ENCODE data around the gene ADGRG2. TPM values are rescaled to one million over a fixed set of nuclear protein-coding genes. Genes with fewer than 3 reads are reported as not detected.
"Not testable (repeated sequence)": the region's sequence is repeated elsewhere in the genome, so short reads cannot be mapped to it uniquely, and the experiment has no call there.

The ADGRG2 gene
- total RNA-seq, 4 donors from 2014 or later, result 0.28 to 1.5 (median 0.53) TPM; not detected in 1

DNA sequence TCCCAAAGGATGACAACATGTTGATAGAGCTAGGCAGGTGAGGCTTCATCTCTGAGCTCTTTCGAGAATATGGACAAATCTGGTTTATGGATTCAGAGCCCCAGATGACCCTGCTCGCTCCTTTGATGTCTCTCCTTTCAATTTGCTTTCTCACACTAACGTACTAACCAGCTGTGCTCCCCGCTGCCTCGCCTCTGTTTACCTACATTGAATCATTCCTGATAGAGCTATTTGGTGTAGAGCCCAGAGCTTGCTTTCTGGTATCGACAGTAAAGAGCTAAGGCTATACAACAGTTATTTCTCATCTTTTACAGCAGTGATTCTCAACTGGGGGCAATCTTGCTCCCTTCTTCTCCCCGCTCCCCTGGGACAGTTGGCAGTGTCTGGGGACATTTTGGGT is 129.4 kb downstream of the ADGRG2 start:
- DNase-seq, result no peak
- H3K9me3 ChIP-seq, result no peaks in the 10 kb centered on the region
- H3K27me3 ChIP-seq, result no peaks in the 10 kb centered on the region
- H3K27ac ChIP-seq, result no peak overlapping the region
- H3K4me1 ChIP-seq, result no peaks in the 10 kb centered on the region
- H3K36me3 ChIP-seq, result no peaks in the 10 kb centered on the region
- no peak overlapping the region for H3K4me3 ChIP-seq
- TF ChIP-seq POLR2A (IDR thresholded peaks at IDR 0.05), result no peak
- TF ChIP-seq, protein P1, sequence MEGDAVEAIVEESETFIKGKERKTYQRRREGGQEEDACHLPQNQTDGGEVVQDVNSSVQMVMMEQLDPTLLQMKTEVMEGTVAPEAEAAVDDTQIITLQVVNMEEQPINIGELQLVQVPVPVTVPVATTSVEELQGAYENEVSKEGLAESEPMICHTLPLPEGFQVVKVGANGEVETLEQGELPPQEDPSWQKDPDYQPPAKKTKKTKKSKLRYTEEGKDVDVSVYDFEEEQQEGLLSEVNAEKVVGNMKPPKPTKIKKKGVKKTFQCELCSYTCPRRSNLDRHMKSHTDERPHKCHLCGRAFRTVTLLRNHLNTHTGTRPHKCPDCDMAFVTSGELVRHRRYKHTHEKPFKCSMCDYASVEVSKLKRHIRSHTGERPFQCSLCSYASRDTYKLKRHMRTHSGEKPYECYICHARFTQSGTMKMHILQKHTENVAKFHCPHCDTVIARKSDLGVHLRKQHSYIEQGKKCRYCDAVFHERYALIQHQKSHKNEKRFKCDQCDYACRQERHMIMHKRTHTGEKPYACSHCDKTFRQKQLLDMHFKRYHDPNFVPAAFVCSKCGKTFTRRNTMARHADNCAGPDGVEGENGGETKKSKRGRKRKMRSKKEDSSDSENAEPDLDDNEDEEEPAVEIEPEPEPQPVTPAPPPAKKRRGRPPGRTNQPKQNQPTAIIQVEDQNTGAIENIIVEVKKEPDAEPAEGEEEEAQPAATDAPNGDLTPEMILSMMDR (IDR thresholded peaks at IDR 0.05), result no peak

GRCh38 chrX:18985186-18985435 is 137.2 kb downstream of the ADGRG2 start:
- TF ChIP-seq POLR2A (IDR thresholded peaks at IDR 0.05), result no peak
- TF ChIP-seq, protein P1 (IDR thresholded peaks at IDR 0.05), result no peak
- no peaks in the 10 kb centered on the region for H3K9me3 ChIP-seq

DNA sequence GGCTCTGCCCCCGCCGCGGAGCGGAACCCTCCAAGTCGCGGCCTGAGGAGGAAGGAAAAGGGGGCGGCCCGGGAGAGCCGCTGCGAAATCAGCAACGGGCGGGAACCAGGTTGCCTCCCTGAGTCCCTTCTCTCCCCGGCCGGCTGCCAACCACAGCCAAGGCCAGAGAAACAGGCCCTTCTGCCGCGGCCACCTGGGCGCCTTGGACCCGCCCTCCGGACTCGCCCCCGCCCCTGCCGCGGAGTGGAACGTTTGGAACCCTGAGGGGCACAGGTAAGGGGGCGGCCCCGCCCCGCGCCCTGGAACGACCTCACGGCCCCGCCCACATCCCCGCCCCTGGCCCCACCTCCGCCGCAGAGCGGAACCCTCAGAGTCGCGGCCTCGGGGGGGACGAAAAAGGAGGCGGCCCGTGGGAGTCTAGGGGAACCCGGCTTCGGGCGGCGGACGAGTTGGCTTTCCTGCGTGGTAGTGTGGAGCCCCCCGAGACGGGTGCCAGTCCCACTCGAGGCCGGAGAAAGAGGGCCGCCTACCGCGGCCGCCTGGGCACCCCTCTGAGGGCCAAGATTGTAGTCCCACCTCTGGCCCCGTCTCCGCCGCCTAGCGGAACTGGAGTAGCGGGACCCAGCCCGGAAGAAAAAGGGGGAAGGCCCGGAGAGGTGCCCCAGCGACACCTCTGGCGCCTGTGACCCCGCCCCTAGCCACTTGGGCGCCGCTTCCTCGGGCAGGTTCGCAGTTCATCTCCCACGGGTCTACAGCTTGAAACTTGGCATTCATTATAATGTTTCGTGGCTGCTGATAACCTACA is 137.7 kb downstream of the ADGRG2 start:
- peak; percentile 18 to 30 for TF ChIP-seq POLR2A (IDR thresholded peaks at IDR 0.05)
- TF ChIP-seq, protein P1 (IDR thresholded peaks at IDR 0.05), result peak; percentile 25 to 70 (median 50)
- Histone ChIP-seq H3K27me3 (no peaks in the 10 kb centered on the region), H3K4me3 (peak overlapping the region; percentile 63 to 76 (median 74)), H3K27ac (peak overlapping the region; percentile 88 to 94 (median 92)), H3K4me1 (no peaks in the 10 kb centered on the region), H3K9me3 (no peaks in the 10 kb centered on the region), H3K36me3 (no peaks in the 10 kb centered on the region)
- DNase-seq, result peak; percentile 84 to 94 (median 89)

More at GRCh38 chrX:18985186-18985435, 137.2 kb downstream of the ADGRG2 start:
- no peaks in the 10 kb centered on the region for H3K36me3 ChIP-seq
- no peaks in the 10 kb centered on the region for H3K27me3 ChIP-seq
- DNase-seq, result no peak
- peak overlapping the region; percentile 63 to 76 (median 74) for H3K4me3 ChIP-seq
- H3K4me1 ChIP-seq, result no peaks in the 10 kb centered on the region
- H3K27ac ChIP-seq, result peak overlapping the region; percentile 88 to 94 (median 92)

GRCh38 chrX:18983666-18984380 is 138.4 kb downstream of the ADGRG2 start, which contains the start of gene PHKA2:
TSS of gene PHKA2 (minus strand) at chrX:18984114. CDS start at chrX:18983932, 182 bp downstream.
- DNase-seq, result peak; percentile 47 to 78 (median 76)
- no peaks in the 10 kb centered on the region for H3K36me3 ChIP-seq
- no peaks in the 10 kb centered on the region for H3K9me3 ChIP-seq
- peak within 1 kb of the TSS; percentile 63 to 76 (median 74) for H3K4me3 ChIP-seq
- no peaks in the 10 kb centered on the region for H3K27me3 ChIP-seq
- H3K27ac ChIP-seq, result peak within 1 kb of the TSS; percentile 88 to 94 (median 92)
- peak in 1 of 2 donors; percentile 53 for TF ChIP-seq POLR2A (IDR thresholded peaks at IDR 0.05)
- TF ChIP-seq, protein P1 (IDR thresholded peaks at IDR 0.05), result no peak
- H3K4me1 ChIP-seq, result no peaks in the 10 kb centered on the region

DNA sequence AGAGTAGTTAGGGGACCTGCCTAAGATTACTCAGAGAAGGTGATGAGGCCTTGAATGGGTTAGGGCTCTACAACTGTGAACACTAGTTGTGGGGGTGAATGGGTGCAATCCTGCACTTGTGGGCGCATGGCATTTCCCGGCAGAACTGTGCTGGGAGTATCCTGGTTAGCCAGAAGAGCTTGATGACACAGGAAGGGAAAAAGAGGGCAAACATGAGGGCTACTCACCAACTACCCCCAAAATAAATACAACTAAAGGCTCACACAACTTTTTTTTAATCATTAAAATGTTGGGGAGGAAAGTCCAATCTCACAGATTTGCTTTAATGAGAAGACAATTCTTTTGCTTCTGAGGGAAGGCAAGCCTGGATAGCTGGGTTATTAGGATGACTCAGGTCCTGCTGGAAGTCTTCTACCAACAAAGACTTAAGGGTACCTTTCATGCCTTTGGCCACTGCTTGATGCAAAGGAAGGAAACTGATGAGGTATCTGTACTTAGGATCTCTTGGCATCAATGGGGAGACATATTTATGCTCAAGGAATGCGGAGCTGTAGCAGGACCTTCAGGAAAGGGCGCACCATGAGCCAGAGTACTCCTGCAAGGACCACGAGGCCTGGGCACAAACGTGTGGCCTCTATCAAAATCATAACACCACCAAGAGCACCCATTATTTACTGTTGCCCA is 141.0 kb downstream of the ADGRG2 start:
- no peak overlapping the region for H3K27ac ChIP-seq
- no peaks in the 10 kb centered on the region for H3K9me3 ChIP-seq
- H3K4me3 ChIP-seq, result no peak overlapping the region
- no peaks in the 10 kb centered on the region for H3K4me1 ChIP-seq
- H3K36me3 ChIP-seq, result no peaks in the 10 kb centered on the region
- DNase-seq, result no peak
- no peaks in the 10 kb centered on the region for H3K27me3 ChIP-seq
- TF ChIP-seq POLR2A (IDR thresholded peaks at IDR 0.05), result no peak
- TF ChIP-seq, protein P1 (IDR thresholded peaks at IDR 0.05), result no peak

DNA sequence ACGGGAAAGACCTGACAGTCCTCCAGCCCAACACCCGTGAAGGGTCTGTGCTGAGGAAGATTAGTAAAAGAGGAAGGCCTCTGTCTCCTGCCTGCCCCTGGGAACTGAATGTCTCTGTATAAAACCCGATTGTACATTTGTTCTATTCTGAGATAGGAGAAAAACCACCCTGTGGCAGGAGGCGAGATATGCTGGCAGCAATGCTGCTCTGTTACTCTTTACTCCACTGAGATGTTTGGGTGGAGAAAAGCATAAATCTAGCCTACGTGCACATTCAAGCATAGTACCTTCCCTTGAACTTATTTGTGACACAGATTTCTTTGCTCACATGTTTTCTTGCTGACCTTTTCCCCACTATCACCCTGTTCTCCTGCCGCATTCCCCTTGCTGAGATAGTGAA is 142.0 kb downstream of the ADGRG2 start:
- H3K27me3 ChIP-seq, H3K9me3 ChIP-seq, H3K4me3 ChIP-seq, H3K4me1 ChIP-seq, H3K27ac ChIP-seq, H3K36me3 ChIP-seq, DNase-seq: not testable (repeated sequence)

Measured in Peyer's patch (tissue), 4 donors.